Hepatocyte (in vitro differentiated cells): Measurements from ENCODE around the gene C19orf18. TPM values are rescaled to one million over a fixed set of nuclear protein-coding genes. Genes with fewer than 3 reads are reported as not detected.

ENCODE experiments used
- DNase-seq: peaks from one replicate; pipeline ENCODE4 v3.0.0-alpha.2; 2016; ENCODE audit warnings: low spot score
- H2AFZ ChIP-seq: fragments of 200-600 bp; sonication (generic); 2 replicates; pipeline ENCODE4 v1.6.0; 2016; ENCODE audit warnings: antibody characterized with exemption, mild to moderate bottlenecking
- H3K27ac ChIP-seq: fragments of 200-600 bp; sonication (generic); 2 replicates; pipeline ENCODE4 v1.5.1; 2016; ENCODE audit warnings: mild to moderate bottlenecking
- H3K27me3 ChIP-seq: fragments of 200-600 bp; sonication (generic); 2 replicates; pipeline ENCODE4 v1.6.1; 2016
- H3K36me3 ChIP-seq: fragments of 200-600 bp; sonication (generic); replicated peaks from 2 replicates; pipeline ENCODE4 v1.5.1; 2016; ENCODE audit warnings: low read depth; ENCODE audit not compliant: insufficient read depth
- H3K4me1 ChIP-seq: fragments of 200-600 bp; sonication (generic); 2 replicates; pipeline ENCODE4 v1.5.1; 2016; ENCODE audit warnings: mild to moderate bottlenecking, moderate library complexity; ENCODE audit not compliant: insufficient read depth
- H3K4me2 ChIP-seq: fragments of 200-600 bp; sonication (generic); 2 replicates; pipeline ENCODE4 v1.6.0; 2016
- H3K4me3 ChIP-seq: fragments of 200-600 bp; sonication (generic); 2 replicates; pipeline ENCODE4 v1.5.1; 2016; ENCODE audit warnings: mild to moderate bottlenecking
- H3K79me2 ChIP-seq: fragments of 200-600 bp; sonication (generic); 2 replicates; pipeline ENCODE4 v1.6.0; 2017; ENCODE audit warnings: mild to moderate bottlenecking
- H3K9me2 ChIP-seq: fragments of 200-600 bp; sonication (generic); replicated peaks from 2 replicates; pipeline ENCODE4 v1.6.0; 2017; ENCODE audit warnings: mild to moderate bottlenecking; ENCODE audit not compliant: insufficient read depth
- H3K9me3 ChIP-seq: fragments of 200-600 bp; sonication (generic); 2 replicates; pipeline ENCODE4 v1.5.1; 2016; ENCODE audit warnings: low read depth, mild to moderate bottlenecking
- H4K20me1 ChIP-seq: fragments of 200-600 bp; sonication (generic); 2 replicates; pipeline ENCODE4 v1.6.0; 2016; ENCODE audit warnings: mild to moderate bottlenecking; ENCODE audit not compliant: insufficient read depth, poor library complexity, severe bottlenecking
- EZH2 ChIP-seq: fragments of 200-600 bp; sonication (generic); IDR thresholded peaks from 2 replicates; pipeline ENCODE4 v1.6.1; 2016; ENCODE audit warnings: antibody characterized with exemption, mild to moderate bottlenecking, borderline replicate concordance
- EZH2phosphoT487 ChIP-seq: fragments of 200-600 bp; sonication (generic); IDR thresholded peaks from one replicate; pipeline ENCODE4 v1.6.1; 2018; ENCODE audit warnings: antibody characterized with exemption, mild to moderate bottlenecking, low read depth, moderate library complexity; ENCODE audit not compliant: unreplicated experiment, severe bottlenecking
- WGBS: methylation state at CpG from one replicate; pipeline ENCODE4 v1.1.6; 2016; ENCODE audit warnings: low lambda C conversion rate; ENCODE audit errors: missing lambda C conversion rate; 5-methylcytosine and 5-hydroxymethylcytosine counted together
- polyA plus RNA-seq: library from polyadenylated mRNA; unstranded; fragments of >200 nt; fragmentation: Nextera tagmentation; extraction: Ambion mirVana; gene quantifications from 2 replicates; pipeline ENCODE4 v1.2.1, GENCODE V29; 2016
- total RNA-seq: library from RNA; depleted of rRNA; stranded (reverse); fragments of >200 nt; gene quantifications from 2 replicates; pipeline ENCODE4 v1.2.3, GENCODE V29; 2014
- TF ChIP-seq, protein P1 (sequence below): fragments of 200-600 bp; sonication (generic); IDR thresholded peaks from 2 replicates; pipeline ENCODE4 v1.5.1; 2016; ENCODE audit warnings: antibody characterized with exemption, mild to moderate bottlenecking; ENCODE audit not compliant: poor library complexity

The C19orf18 gene
- total RNA-seq = 0.60 TPM in 1 of 2 replicates, not detected in the other
- polyA plus RNA-seq = 1.9 and 2.0 TPM in 2 replicates

GRCh38 chr19:57974434-57974833, at the start of gene C19orf18:
C19orf18 (minus strand) TSS chr19:57974534; CDS start chr19:57974432, 102 bp downstream.
- no peak within 1 kb of the TSS for H3K4me3 ChIP-seq
- peaks cover 42% of the 10 kb centered on the region for H3K9me3 ChIP-seq
- WGBS = 98% methylated on average over 4 of the region's 4 CpGs

DNA sequence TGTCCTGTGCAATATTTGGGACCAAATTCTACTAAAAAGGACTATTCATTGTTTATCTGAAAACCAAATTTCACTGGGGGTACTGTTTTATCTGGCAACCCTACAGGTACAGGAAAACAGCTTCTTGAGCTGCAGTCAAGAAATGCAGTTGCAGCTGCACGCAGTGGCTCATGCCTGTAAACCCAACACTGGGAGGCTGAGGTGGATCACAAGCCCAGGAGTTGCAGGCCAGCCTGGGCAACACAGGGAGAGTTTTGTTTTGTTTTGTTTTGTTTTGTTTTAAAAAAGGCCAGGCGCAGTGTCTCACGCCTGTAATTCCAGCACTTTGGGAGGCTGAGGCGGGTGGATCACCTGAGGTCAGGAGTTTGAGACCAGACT, 47.9 kb upstream of the C19orf18 start:
- TF ChIP-seq EZH2phosphoT487 (no peak), EZH2 (no peak)
- TF ChIP-seq, protein P1, sequence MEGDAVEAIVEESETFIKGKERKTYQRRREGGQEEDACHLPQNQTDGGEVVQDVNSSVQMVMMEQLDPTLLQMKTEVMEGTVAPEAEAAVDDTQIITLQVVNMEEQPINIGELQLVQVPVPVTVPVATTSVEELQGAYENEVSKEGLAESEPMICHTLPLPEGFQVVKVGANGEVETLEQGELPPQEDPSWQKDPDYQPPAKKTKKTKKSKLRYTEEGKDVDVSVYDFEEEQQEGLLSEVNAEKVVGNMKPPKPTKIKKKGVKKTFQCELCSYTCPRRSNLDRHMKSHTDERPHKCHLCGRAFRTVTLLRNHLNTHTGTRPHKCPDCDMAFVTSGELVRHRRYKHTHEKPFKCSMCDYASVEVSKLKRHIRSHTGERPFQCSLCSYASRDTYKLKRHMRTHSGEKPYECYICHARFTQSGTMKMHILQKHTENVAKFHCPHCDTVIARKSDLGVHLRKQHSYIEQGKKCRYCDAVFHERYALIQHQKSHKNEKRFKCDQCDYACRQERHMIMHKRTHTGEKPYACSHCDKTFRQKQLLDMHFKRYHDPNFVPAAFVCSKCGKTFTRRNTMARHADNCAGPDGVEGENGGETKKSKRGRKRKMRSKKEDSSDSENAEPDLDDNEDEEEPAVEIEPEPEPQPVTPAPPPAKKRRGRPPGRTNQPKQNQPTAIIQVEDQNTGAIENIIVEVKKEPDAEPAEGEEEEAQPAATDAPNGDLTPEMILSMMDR = no peak
- H3K36me3 ChIP-seq = no peaks in the 10 kb centered on the region
- no peaks in the 10 kb centered on the region for H3K9me2 ChIP-seq
- no peaks in the 10 kb centered on the region for H3K27me3 ChIP-seq
- H3K27ac ChIP-seq = no peak overlapping the region
- 79% methylated on average over 4 of the region's 4 CpGs for WGBS
- H3K4me1 ChIP-seq = no peaks in the 10 kb centered on the region
- H2AFZ ChIP-seq = no peak overlapping the region
- no peak overlapping the region for H3K4me3 ChIP-seq
- H3K79me2 ChIP-seq = no peaks in the 10 kb centered on the region
- no peaks in the 10 kb centered on the region for H3K9me3 ChIP-seq
- DNase-seq = no peak
- H4K20me1 ChIP-seq = no peaks in the 10 kb centered on the region
- no peak overlapping the region for H3K4me2 ChIP-seq

More at GRCh38 chr19:57974434-57974833, at the start of gene C19orf18:
- Histone ChIP-seq H3K79me2 (no peaks in the 10 kb centered on the region), H3K27me3 (no peaks in the 10 kb centered on the region), H2AFZ (no peak within 1 kb of the TSS), H3K9me2 (no peaks in the 10 kb centered on the region), H4K20me1 (no peaks in the 10 kb centered on the region), H3K27ac (no peak within 1 kb of the TSS), H3K4me2 (no peak within 1 kb of the TSS), H3K4me1 (no peaks in the 10 kb centered on the region), H3K36me3 (peaks cover 23% of the 10 kb centered on the region)
- DNase-seq = no peak
- TF ChIP-seq EZH2 = no peak
- TF ChIP-seq, protein P1 = no peak
- no peak for TF ChIP-seq EZH2phosphoT487

GRCh38 chr19:58021541-58022282, 47.4 kb upstream of the C19orf18 start:
- Histone ChIP-seq H3K4me1 (no peaks in the 10 kb centered on the region), H3K9me2 (no peaks in the 10 kb centered on the region), H3K79me2 (no peaks in the 10 kb centered on the region), H4K20me1 (no peaks in the 10 kb centered on the region), H3K4me3 (no peak overlapping the region), H3K36me3 (no peaks in the 10 kb centered on the region), H3K27me3 (no peaks in the 10 kb centered on the region), H3K4me2 (no peak overlapping the region), H3K9me3 (no peaks in the 10 kb centered on the region), H2AFZ (no peak overlapping the region), H3K27ac (no peak overlapping the region)
- peak; percentile 55 for DNase-seq
- WGBS = 68% methylated on average over 30 of the region's 30 CpGs
- TF ChIP-seq EZH2 (no peak), EZH2phosphoT487 (no peak)
- TF ChIP-seq, protein P1 = peak; percentile 39
